Endothelial cell of hepatic sinusoid (primary cell): Measurements from ENCODE around the gene PCDHA10.

ENCODE experiments used
- in situ Hi-C: cut with HindIII; loops from 2 replicates; pipeline ENCODE4 v1.10.0; 2017; ENCODE audit warnings: low sequenced_read_pairs

PCDHA10 gene

GRCh38 chr5:140883927-140884697, 28.4 kb downstream of the PCDHA10 start:
- in situ Hi-C loops, result no loop called here

- in situ Hi-C loops, result no loop called here
Measured at GRCh38 chr5:140916325-140916724, 60.6 kb downstream of the PCDHA10 start.
